C4-2B (cell line): ENCODE measurements around the gene ZBTB43.

ENCODE experiments used
- CTCF ChIP-seq: fragments of 450-650 bp; conservative IDR thresholded peaks from 2 replicates; pipeline ENCODE4 v1.5.1; 2017; ENCODE audit warnings: mild to moderate bottlenecking
- ZFX ChIP-seq: fragments of 450-650 bp; IDR thresholded peaks from 2 replicates; pipeline ENCODE4 v1.6.1; 2017

GRCh38 chr9:126822873-126823272 lies 18.0 kb downstream of the ZBTB43 start:
- TF ChIP-seq CTCF (no peak), ZFX (no peak)
